ENCODE results near the gene KCNH4.

KCNH4 gene

GRCh38 chr17:42129109-42129837 is 51.7 kb downstream of the KCNH4 start:
- no peak for TF ChIP-seq EZH2 (IDR thresholded peaks at IDR 0.05; ENCODE audit: borderline replicate concordance, low read depth, low read length, severe bottlenecking)
- TF ChIP-seq, protein P1, sequence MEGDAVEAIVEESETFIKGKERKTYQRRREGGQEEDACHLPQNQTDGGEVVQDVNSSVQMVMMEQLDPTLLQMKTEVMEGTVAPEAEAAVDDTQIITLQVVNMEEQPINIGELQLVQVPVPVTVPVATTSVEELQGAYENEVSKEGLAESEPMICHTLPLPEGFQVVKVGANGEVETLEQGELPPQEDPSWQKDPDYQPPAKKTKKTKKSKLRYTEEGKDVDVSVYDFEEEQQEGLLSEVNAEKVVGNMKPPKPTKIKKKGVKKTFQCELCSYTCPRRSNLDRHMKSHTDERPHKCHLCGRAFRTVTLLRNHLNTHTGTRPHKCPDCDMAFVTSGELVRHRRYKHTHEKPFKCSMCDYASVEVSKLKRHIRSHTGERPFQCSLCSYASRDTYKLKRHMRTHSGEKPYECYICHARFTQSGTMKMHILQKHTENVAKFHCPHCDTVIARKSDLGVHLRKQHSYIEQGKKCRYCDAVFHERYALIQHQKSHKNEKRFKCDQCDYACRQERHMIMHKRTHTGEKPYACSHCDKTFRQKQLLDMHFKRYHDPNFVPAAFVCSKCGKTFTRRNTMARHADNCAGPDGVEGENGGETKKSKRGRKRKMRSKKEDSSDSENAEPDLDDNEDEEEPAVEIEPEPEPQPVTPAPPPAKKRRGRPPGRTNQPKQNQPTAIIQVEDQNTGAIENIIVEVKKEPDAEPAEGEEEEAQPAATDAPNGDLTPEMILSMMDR (IDR thresholded peaks at IDR 0.05; ENCODE audit: borderline replicate concordance, extremely low read depth, low read length, poor library complexity, severe bottlenecking), result no peak
- Histone ChIP-seq H3K4me1 (ENCODE audit: insufficient read depth, low read length) (0 out of 2 replicates have a peak, but pooled peaks cover 3% of the 10 kb centered on the region), H3K27me3 (ENCODE audit: insufficient read depth, low read length, poor library complexity) (no peaks in the 10 kb centered on the region), H3K79me2 (ENCODE audit: insufficient read depth, low read length) (peaks cover 44% of the 10 kb centered on the region), H3K27ac (ENCODE audit: low read length) (no peak overlapping the region), H3K9me3 (ENCODE audit: insufficient read depth, low read length, severe bottlenecking) (no peaks in the 10 kb centered on the region), H3K4me3 (ENCODE audit: low read depth in 1 of 2, low read length in 2 of 2) (no peak overlapping the region), H3K4me2 (ENCODE audit: insufficient read depth, low read length) (no peak overlapping the region), H3K9ac (ENCODE audit: low read depth, low read length) (no peak overlapping the region), H3K36me3 (ENCODE audit: insufficient read depth, low read length) (peaks cover 85% of the 10 kb centered on the region), H2AFZ (ENCODE audit: low read depth, low read length) (no peak overlapping the region), H4K20me1 (ENCODE audit: insufficient read depth, low read length) (peaks cover 44% of the 10 kb centered on the region)
- DNase-seq (no peak), ATAC-seq (ENCODE audit: insufficient read depth, low read depth) (no peak)

GRCh38 chr17:42127414-42127813 is 53.5 kb downstream of the KCNH4 start:
- Histone ChIP-seq H3K9me3 (ENCODE audit: insufficient read depth, low read length, severe bottlenecking) (no peaks in the 10 kb centered on the region), H2AFZ (ENCODE audit: low read depth, low read length) (no peak overlapping the region), H3K4me1 (ENCODE audit: insufficient read depth, low read length) (no peaks in the 10 kb centered on the region), H3K79me2 (ENCODE audit: insufficient read depth, low read length) (peaks cover 26% of the 10 kb centered on the region), H3K27me3 (ENCODE audit: insufficient read depth, low read length, poor library complexity) (no peaks in the 10 kb centered on the region), H4K20me1 (ENCODE audit: insufficient read depth, low read length) (peaks cover 29% of the 10 kb centered on the region), H3K36me3 (ENCODE audit: insufficient read depth, low read length) (peaks cover 83% of the 10 kb centered on the region), H3K4me2 (ENCODE audit: insufficient read depth, low read length) (no peak overlapping the region), H3K4me3 (ENCODE audit: low read depth in 1 of 2, low read length in 2 of 2) (no peak overlapping the region), H3K27ac (ENCODE audit: low read length) (no peak overlapping the region), H3K9ac (ENCODE audit: low read depth, low read length) (no peak overlapping the region)
- no peak for ATAC-seq (ENCODE audit: insufficient read depth, low read depth)
- no peak for TF ChIP-seq EZH2 (IDR thresholded peaks at IDR 0.05; ENCODE audit: borderline replicate concordance, low read depth, low read length, severe bottlenecking)
- TF ChIP-seq, protein P1 (IDR thresholded peaks at IDR 0.05; ENCODE audit: borderline replicate concordance, extremely low read depth, low read length, poor library complexity, severe bottlenecking), result no peak
- DNase-seq, result no peak

DNA sequence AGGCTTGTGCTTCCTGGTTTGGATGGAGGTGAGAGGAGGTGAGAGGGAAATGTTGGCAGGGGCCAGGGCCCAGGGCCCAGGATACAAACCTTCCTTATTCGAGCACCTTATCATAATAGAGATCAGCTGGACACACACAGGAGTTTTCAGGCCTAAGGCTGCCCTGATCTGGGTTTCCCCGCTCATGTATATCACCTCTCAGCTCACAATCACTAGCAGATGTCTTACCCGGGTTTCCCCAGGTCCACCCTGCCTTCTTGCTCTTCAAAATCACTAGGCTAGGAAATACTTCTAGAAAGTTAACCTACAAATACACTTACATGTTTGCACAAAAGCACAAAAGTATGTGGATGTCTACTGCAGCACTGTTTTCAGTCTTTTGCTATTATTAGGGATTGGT is 54.1 kb downstream of the KCNH4 start:
- Histone ChIP-seq H2AFZ (ENCODE audit: low read depth, low read length) (no peak overlapping the region), H3K27me3 (ENCODE audit: insufficient read depth, low read length, poor library complexity) (no peaks in the 10 kb centered on the region), H3K4me2 (ENCODE audit: insufficient read depth, low read length) (no peak overlapping the region), H3K4me1 (ENCODE audit: insufficient read depth, low read length) (peaks cover 5% of the 10 kb centered on the region; the same call in 1 of the 2 replicates), H3K9ac (ENCODE audit: low read depth, low read length) (no peak overlapping the region), H3K36me3 (ENCODE audit: insufficient read depth, low read length) (peaks cover 79% of the 10 kb centered on the region), H3K27ac (ENCODE audit: low read length) (no peak overlapping the region), H3K4me3 (ENCODE audit: low read depth in 1 of 2, low read length in 2 of 2) (no peak overlapping the region), H4K20me1 (ENCODE audit: insufficient read depth, low read length) (peaks cover 25% of the 10 kb centered on the region), H3K79me2 (ENCODE audit: insufficient read depth, low read length) (peaks cover 20% of the 10 kb centered on the region), H3K9me3 (ENCODE audit: insufficient read depth, low read length, severe bottlenecking) (no peaks in the 10 kb centered on the region)
- DNase-seq (no peak), ATAC-seq (ENCODE audit: insufficient read depth, low read depth) (no peak)
- TF ChIP-seq, protein P1 (IDR thresholded peaks at IDR 0.05; ENCODE audit: borderline replicate concordance, extremely low read depth, low read length, poor library complexity, severe bottlenecking), result no peak
- no peak for TF ChIP-seq EZH2 (IDR thresholded peaks at IDR 0.05; ENCODE audit: borderline replicate concordance, low read depth, low read length, severe bottlenecking)

Measured in DND-41 (cell line).